Testis (tissue), 3 donors: ENCODE results near the gene F2. TPM values are rescaled to one million over a fixed set of nuclear protein-coding genes. Genes with fewer than 3 reads are reported as not detected.
A peak's percentile ranks its signal among the peaks of the same experiment; 100 is the strongest.
"Not testable (repeated sequence)": the region's sequence is repeated elsewhere in the genome, so short reads cannot be mapped to it uniquely, and the experiment has no call there.

Experiments used
- DNase-seq: peaks from one replicate; pipeline ENCODE4 v3.0.0-alpha.2; 2019
- H3K27ac ChIP-seq, 2 donors: fragments of 200-600 bp; sonication (generic); one replicate each; pipeline ENCODE4 v1.5.1; 2019
- H3K27me3 ChIP-seq: fragments of 200-600 bp; sonication (generic); one replicate; pipeline ENCODE4 v1.5.1; 2019
- H3K36me3 ChIP-seq: fragments of 200-600 bp; sonication (generic); one replicate; pipeline ENCODE4 v1.5.1; 2017; ENCODE audit warnings: low read depth; ENCODE audit errors: missing control alignments
- H3K4me1 ChIP-seq: fragments of 200-600 bp; sonication (generic); one replicate; pipeline ENCODE4 v1.5.1; 2019
- H3K4me3 ChIP-seq, 2 donors: fragments of 200-600 bp; sonication (generic); one replicate each; pipeline ENCODE4 v1.5.1; 2017 to 2019
- H3K9me3 ChIP-seq: fragments of 200-600 bp; sonication (generic); one replicate; pipeline ENCODE4 v1.5.1; 2017
- POLR2A ChIP-seq: fragments of 450-650 bp; IDR thresholded peaks from one replicate; pipeline ENCODE4 v1.6.1; 2017; ENCODE audit warnings: antibody characterized with exemption, mild to moderate bottlenecking, moderate library complexity
- WGBS, 2 donors: methylation state at CpG; one replicate each; pipeline ENCODE4 v1.1.5; 2018; 5-methylcytosine and 5-hydroxymethylcytosine counted together
- intact Hi-C: fragments of 100-400 bp; cut with DNase I; formaldehyde crosslinking; loops from one replicate; pipeline ENCODE4 v1.15.1; 2023; ENCODE audit warnings: low total_unique reads
- polyA plus RNA-seq: library from polyadenylated mRNA; stranded (reverse); fragments of 350-450 nt; fragmentation: Illumina TruSeq; extraction: RNeasy Lipid Tissue Mini Kit (QIAGEN cat#74804); gene quantifications from one replicate; pipeline ENCODE4 v1.2.3, GENCODE V29; 2014; ENCODE audit warnings: low read depth, low replicate concordance; ENCODE audit not compliant: insufficient read depth
- total RNA-seq, 2 donors: library from RNA; depleted of rRNA; stranded (reverse); fragments of >200 nt; gene quantifications; one replicate each; pipeline ENCODE4 v1.2.3, GENCODE V29; 2016
- TF ChIP-seq, protein P1 (sequence below), 3 experiments: fragments of 450-650 bp in 2 of 3; fragments of 200-600 bp in 1 of 3; sonication (generic) in 1 of 3; IDR thresholded peaks; one replicate each; pipeline ENCODE4 v1.5.1; 2016 to 2019; ENCODE audit warnings: antibody characterized with exemption in 3 of 3, mild to moderate bottlenecking in 2 of 3, moderate library complexity in 1 of 3

F2 gene
- total and polyA plus RNA-seq, 3 donors from 2014 or later = 0.47 to 3.6 (median 2.4) TPM

DNA sequence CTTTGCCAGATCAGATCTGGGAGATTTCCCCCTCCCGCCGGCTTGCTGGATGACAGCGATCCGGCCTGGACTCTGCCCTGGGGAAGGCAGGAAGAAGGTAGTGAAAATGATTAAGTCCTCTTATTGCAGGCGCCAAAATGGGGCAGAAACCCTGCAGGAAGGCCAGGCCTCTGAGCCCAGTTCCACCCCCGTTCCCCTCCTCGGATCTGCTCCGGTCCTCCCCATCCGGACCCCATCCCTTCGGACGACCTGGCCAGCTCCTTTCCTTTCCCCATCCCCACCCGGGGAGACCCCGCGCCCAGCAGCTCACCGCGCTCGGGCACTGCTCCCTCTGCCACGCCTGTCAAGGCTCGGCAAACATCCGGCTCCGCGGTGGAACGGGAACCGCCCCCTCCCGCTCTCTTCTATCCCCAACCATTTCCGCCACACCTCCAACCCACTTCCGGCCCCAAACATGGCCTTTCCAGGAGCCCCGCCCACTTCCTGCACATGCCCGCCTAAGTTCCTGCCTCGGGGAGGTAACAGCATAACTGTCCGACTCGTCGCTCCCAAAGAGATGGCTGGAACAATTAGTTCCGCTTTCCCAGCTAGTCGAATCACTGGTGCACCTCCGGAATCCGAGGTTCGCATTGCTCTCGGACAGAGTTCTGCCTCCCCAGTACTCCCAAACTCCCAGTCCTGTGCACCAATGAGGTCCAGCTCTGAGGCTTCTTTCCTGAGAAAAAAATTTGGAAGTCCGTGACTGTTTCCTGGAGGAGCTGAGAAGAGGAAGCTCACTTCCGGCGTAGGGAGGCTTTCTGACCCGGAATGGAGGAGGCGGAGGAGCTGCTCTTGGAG is 18.6 kb upstream of the F2 start, which contains the start of the genes ARHGAP1 and ZNF408:
TSS of gene ARHGAP1 (minus strand) at position 379 of the 837 bp plus-strand sequence. CDS start 4,512 bp downstream, outside the sequence.
TSS of gene ZNF408 (plus strand) at position 791 of the 837 bp plus-strand sequence. CDS start at position 808, 17 bp downstream.
- WGBS, 2 donors = 0 to 1% methylated on average over 20 to 44 of the region's 44 CpGs
- H3K27me3 ChIP-seq = no peaks in the 10 kb centered on the region
- peaks cover 52% of the 10 kb centered on the region for H3K4me1 ChIP-seq
- H3K4me3 ChIP-seq = peak within 1 kb of the TSS; percentile 77 to 96
- TF ChIP-seq, protein P1, sequence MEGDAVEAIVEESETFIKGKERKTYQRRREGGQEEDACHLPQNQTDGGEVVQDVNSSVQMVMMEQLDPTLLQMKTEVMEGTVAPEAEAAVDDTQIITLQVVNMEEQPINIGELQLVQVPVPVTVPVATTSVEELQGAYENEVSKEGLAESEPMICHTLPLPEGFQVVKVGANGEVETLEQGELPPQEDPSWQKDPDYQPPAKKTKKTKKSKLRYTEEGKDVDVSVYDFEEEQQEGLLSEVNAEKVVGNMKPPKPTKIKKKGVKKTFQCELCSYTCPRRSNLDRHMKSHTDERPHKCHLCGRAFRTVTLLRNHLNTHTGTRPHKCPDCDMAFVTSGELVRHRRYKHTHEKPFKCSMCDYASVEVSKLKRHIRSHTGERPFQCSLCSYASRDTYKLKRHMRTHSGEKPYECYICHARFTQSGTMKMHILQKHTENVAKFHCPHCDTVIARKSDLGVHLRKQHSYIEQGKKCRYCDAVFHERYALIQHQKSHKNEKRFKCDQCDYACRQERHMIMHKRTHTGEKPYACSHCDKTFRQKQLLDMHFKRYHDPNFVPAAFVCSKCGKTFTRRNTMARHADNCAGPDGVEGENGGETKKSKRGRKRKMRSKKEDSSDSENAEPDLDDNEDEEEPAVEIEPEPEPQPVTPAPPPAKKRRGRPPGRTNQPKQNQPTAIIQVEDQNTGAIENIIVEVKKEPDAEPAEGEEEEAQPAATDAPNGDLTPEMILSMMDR (IDR thresholded peaks at IDR 0.05) = peak in 1 of 3 experiments; percentile 20
- no peak for TF ChIP-seq POLR2A
- H3K27ac ChIP-seq = peak within 1 kb of the TSS; percentile 80 to 91
- intact Hi-C loops = no loop called here
- no peaks in the 10 kb centered on the region for H3K36me3 ChIP-seq
- DNase-seq = peak; percentile 100
- no peaks in the 10 kb centered on the region for H3K9me3 ChIP-seq

DNA sequence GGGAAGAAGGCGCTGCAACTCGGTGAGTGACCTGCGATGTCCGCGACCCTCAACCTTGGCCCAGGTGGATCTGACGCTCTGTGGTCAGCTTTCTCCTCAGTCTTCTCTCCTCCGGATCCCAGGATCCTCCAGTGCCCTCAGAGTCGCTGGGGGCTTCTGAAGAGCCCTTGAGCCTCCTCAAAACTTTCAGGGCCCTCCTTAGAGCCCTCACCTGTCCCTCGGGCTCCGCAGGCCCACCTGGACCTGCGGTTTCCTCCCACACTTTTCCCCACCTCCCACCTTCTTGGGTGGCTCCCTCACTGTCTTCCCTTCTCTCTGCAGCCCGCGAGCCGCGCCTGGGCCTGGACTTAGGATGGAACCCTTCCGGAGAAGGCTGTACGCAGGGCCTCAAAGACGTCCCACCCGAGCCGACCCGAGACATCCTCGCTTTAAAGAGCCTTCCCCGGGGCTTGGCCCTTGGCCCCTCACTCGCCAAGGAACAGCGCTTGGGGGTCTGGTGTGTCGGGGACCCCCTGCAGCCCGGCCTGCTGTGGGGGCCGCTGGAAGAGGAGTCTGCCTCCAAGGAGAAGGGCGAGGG is 17.8 kb upstream of the F2 start:
- intact Hi-C loops = no loop called here
- Histone ChIP-seq H3K27ac (peak overlapping the region; percentile 80 to 91), H3K4me3 (peak overlapping the region; percentile 77 to 96), H3K4me1 (peaks cover 45% of the 10 kb centered on the region), H3K9me3 (no peaks in the 10 kb centered on the region), H3K36me3 (no peaks in the 10 kb centered on the region), H3K27me3 (no peaks in the 10 kb centered on the region)
- TF ChIP-seq, protein P1 (IDR thresholded peaks at IDR 0.05) = no peak
- TF ChIP-seq POLR2A = no peak
- 1% methylated on average over 22 to 29 of the region's 29 CpGs for WGBS, 2 donors
- DNase-seq = no peak

DNA sequence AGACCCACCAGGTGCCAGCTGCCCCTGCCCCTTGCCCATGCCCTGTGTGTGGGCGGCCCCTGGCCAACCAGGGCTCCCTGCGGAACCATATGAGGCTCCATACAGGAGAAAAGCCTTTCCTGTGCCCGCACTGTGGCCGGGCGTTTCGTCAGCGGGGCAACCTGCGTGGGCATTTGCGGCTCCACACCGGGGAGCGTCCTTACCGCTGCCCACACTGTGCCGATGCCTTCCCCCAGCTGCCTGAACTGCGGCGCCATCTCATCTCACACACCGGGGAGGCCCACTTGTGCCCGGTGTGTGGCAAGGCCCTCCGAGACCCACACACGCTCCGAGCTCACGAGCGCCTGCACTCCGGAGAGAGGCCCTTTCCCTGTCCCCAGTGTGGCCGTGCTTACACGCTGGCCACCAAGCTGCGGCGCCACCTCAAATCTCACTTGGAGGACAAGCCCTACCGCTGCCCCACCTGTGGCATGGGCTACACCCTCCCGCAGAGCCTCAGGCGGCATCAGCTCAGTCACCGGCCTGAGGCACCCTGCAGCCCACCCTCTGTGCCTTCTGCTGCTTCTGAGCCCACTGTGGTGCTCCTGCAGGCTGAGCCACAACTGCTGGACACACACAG is 13.8 kb upstream of the F2 start:
- no peaks in the 10 kb centered on the region for H3K27me3 ChIP-seq
- no peak overlapping the region for H3K4me3 ChIP-seq
- no peaks in the 10 kb centered on the region for H3K9me3 ChIP-seq
- intact Hi-C loops = no loop called here
- no peaks in the 10 kb centered on the region for H3K36me3 ChIP-seq
- WGBS, 2 donors = 97% methylated on average over 27 to 31 of the region's 31 CpGs
- H3K27ac ChIP-seq = no peak overlapping the region
- DNase-seq = no peak
- TF ChIP-seq POLR2A = no peak
- TF ChIP-seq, protein P1 (IDR thresholded peaks at IDR 0.05) = no peak
- peaks cover 11% of the 10 kb centered on the region for H3K4me1 ChIP-seq

DNA sequence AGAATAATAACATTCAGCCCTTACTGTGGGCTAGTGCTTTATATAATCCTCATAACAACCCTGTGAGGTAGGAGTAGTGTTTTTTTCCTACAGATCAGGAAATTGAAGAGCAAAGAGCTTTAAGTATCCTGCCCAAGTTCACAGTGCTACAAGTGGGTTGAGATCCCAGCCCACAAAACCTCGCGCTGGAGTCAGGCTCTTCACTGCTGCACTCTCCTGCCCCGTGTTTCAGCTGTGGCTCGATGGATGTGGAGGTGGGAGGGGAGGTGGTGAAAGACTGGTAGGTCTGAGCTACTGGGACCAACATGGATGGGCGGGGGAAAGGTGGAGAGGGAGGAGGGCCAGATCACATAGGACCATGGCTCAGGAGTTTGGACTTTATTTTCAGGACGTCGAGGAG is 12.1 kb upstream of the F2 start:
- TF ChIP-seq, protein P1 (IDR thresholded peaks at IDR 0.05) = no peak
- no peak for TF ChIP-seq POLR2A
- Histone ChIP-seq H3K4me3 (no peak overlapping the region), H3K27me3 (no peaks in the 10 kb centered on the region), H3K27ac (no peak overlapping the region), H3K9me3 (no peaks in the 10 kb centered on the region), H3K36me3 (no peaks in the 10 kb centered on the region), H3K4me1 (peaks cover 9% of the 10 kb centered on the region)
- intact Hi-C loops = no loop called here
- 83% methylated on average over 7 of the region's 7 CpGs for WGBS, 2 donors
- no peak for DNase-seq

DNA sequence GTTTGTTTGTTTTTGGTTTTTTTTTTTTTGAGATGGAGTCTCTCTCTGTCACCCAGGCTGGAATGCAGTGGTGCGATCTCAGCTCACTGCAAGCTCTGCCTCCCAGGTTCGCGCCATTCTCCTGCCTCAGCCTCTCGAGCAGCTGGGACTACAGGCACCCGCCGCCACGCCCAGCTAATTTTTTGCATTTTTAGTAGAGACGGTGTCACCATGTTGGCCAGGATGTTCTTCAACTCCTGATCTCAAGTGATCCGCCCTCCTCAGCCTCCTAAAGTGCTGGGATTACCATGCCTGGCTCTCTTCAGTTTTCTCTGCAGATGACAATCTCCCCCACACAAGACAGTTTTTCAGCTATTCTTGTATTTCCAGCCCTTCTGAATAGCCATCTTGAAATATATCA is 9.7 kb upstream of the F2 start:
- intact Hi-C loops, H3K9me3 ChIP-seq, H3K36me3 ChIP-seq, H3K27me3 ChIP-seq, H3K27ac ChIP-seq, H3K4me1 ChIP-seq, DNase-seq, H3K4me3 ChIP-seq: not testable (repeated sequence)
- WGBS, 2 donors = 92 to 94% methylated on average over 9 of the region's 9 CpGs
